HL-60 (cell line): Measurements from ENCODE around the gene SPATA2.
A peak's percentile ranks its signal among the peaks of the same experiment; 100 is the strongest.

Experiments used
- DNase-seq, 2 experiments: peaks; one replicate each; pipeline ENCODE4 v3.0.0-alpha.2; 2010 to 2020; ENCODE audit warnings: low read depth in 1 of 2, low spot score in 1 of 2
- H3K27ac ChIP-seq: fragments of 250-450 bp; sonication (Bioruptor Pico); replicated peaks from 2 replicates; pipeline ENCODE4 v1.5.1; 2020; ENCODE audit warnings: mild to moderate bottlenecking, moderate library complexity
- H3K27me3 ChIP-seq: fragments of 250-450 bp; sonication (Bioruptor Pico); 2 replicates; pipeline ENCODE4 v1.5.1; 2021; ENCODE audit warnings: mild to moderate bottlenecking, moderate library complexity; ENCODE audit not compliant: insufficient read depth, poor library complexity, severe bottlenecking
- H3K4me3 ChIP-seq: replicated peaks from 2 replicates; pipeline ENCODE4 v1.5.1; 2011; ENCODE audit warnings: mild to moderate bottlenecking, control low read depth, low read length; ENCODE audit not compliant: insufficient read depth
- GABPA ChIP-seq: IDR thresholded peaks from 2 replicates; pipeline ENCODE4 v1.6.1; 2012; ENCODE audit warnings: low read depth
- POLR2AphosphoS5 ChIP-seq: IDR thresholded peaks from 2 replicates; pipeline ENCODE4 v1.6.1; 2012; ENCODE audit warnings: low read depth
- SPI1 ChIP-seq: IDR thresholded peaks from 2 replicates; pipeline ENCODE4 v1.6.1; 2012; ENCODE audit warnings: low read depth, mild to moderate bottlenecking, borderline replicate concordance
- TF ChIP-seq, protein P1 (sequence below): IDR thresholded peaks from one replicate; pipeline ENCODE4 v1.5.1; 2011; ENCODE audit warnings: low read length, control low read depth, inconsistent platforms; ENCODE audit not compliant: insufficient read depth
- TF ChIP-seq, protein P2 (sequence below): IDR thresholded peaks from 2 replicates; pipeline ENCODE4 v1.6.1; 2012; ENCODE audit warnings: low read depth; ENCODE audit not compliant: insufficient replicate concordance

SPATA2 gene

GRCh38 chr20:49937027-49937929, 21.9 kb upstream of the SPATA2 start:
- peak; percentile 66 to 73 for DNase-seq
- H3K27ac ChIP-seq: peak overlapping the region; percentile 88
- H3K4me3 ChIP-seq: peak overlapping the region; percentile 93
- TF ChIP-seq, protein P1, sequence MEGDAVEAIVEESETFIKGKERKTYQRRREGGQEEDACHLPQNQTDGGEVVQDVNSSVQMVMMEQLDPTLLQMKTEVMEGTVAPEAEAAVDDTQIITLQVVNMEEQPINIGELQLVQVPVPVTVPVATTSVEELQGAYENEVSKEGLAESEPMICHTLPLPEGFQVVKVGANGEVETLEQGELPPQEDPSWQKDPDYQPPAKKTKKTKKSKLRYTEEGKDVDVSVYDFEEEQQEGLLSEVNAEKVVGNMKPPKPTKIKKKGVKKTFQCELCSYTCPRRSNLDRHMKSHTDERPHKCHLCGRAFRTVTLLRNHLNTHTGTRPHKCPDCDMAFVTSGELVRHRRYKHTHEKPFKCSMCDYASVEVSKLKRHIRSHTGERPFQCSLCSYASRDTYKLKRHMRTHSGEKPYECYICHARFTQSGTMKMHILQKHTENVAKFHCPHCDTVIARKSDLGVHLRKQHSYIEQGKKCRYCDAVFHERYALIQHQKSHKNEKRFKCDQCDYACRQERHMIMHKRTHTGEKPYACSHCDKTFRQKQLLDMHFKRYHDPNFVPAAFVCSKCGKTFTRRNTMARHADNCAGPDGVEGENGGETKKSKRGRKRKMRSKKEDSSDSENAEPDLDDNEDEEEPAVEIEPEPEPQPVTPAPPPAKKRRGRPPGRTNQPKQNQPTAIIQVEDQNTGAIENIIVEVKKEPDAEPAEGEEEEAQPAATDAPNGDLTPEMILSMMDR: no peak
- TF ChIP-seq SPI1: peak; percentile 83
- TF ChIP-seq POLR2AphosphoS5: 0 out of 2 replicates have a peak, but pooled peaks have one; percentile 34
- peak; percentile 80 for TF ChIP-seq GABPA
- TF ChIP-seq, protein P2, sequence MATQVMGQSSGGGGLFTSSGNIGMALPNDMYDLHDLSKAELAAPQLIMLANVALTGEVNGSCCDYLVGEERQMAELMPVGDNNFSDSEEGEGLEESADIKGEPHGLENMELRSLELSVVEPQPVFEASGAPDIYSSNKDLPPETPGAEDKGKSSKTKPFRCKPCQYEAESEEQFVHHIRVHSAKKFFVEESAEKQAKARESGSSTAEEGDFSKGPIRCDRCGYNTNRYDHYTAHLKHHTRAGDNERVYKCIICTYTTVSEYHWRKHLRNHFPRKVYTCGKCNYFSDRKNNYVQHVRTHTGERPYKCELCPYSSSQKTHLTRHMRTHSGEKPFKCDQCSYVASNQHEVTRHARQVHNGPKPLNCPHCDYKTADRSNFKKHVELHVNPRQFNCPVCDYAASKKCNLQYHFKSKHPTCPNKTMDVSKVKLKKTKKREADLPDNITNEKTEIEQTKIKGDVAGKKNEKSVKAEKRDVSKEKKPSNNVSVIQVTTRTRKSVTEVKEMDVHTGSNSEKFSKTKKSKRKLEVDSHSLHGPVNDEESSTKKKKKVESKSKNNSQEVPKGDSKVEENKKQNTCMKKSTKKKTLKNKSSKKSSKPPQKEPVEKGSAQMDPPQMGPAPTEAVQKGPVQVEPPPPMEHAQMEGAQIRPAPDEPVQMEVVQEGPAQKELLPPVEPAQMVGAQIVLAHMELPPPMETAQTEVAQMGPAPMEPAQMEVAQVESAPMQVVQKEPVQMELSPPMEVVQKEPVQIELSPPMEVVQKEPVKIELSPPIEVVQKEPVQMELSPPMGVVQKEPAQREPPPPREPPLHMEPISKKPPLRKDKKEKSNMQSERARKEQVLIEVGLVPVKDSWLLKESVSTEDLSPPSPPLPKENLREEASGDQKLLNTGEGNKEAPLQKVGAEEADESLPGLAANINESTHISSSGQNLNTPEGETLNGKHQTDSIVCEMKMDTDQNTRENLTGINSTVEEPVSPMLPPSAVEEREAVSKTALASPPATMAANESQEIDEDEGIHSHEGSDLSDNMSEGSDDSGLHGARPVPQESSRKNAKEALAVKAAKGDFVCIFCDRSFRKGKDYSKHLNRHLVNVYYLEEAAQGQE: no peak
- H3K27me3 ChIP-seq: no peaks in the 10 kb centered on the region

DNA sequence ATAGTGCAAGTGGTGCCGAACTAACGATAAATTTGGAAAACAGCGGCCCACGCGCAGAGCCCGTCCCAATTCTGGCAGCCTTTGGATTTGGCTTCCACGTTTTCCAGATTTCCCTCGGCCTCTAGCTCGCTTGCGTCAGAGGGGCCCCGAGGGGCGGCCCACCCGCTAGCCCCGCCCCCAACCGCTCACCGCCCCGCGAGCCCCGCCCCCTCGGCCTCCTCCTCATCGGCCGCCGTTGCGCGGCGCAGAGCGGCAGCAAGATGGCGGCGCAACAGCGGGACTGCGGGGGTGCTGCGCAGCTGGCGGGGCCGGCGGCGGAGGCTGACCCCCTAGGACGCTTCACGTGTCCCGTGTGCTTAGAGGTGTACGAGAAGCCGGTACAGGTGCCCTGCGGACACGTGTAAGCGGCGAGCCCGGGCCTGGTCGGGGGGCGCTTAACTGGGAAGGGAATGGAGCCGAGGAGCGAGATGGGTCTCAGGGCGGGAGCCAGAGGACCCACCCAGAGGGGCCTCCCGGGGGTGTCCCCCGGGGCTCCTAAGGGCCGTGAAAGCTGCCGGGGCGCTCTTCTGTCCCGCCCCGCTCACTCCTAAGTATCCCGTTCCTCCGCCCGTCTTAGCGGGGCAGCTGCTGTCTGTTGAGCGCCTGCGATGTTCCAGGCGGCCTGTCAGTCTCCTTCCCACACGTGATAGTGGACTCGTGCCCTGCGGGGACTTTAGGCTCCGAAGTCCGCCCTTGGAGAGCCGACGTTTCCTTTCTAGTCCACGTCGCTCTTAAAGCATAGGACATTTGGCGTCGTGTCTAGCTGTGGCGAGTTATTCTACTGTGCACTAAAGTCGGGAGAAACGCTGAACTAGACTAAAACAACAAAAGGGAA, 21.1 kb upstream of the SPATA2 start, which contains the start of gene RNF114:
Gene RNF114, plus strand, starts transcription at position 245 of the 874 bp plus-strand sequence. Its CDS starts 16 bp downstream, at position 261.
- DNase-seq: peak; percentile 84 to 89
- Histone ChIP-seq H3K27ac (peak within 1 kb of the TSS; percentile 88), H3K27me3 (no peaks in the 10 kb centered on the region), H3K4me3 (peak within 1 kb of the TSS; percentile 93)
- TF ChIP-seq, protein P2: peak; percentile 52
- TF ChIP-seq, protein P1: no peak
- no peak for TF ChIP-seq GABPA
- peak; percentile 78 for TF ChIP-seq POLR2AphosphoS5
- TF ChIP-seq SPI1: peak; percentile 82; the same call in 1 of the 2 replicates

DNA sequence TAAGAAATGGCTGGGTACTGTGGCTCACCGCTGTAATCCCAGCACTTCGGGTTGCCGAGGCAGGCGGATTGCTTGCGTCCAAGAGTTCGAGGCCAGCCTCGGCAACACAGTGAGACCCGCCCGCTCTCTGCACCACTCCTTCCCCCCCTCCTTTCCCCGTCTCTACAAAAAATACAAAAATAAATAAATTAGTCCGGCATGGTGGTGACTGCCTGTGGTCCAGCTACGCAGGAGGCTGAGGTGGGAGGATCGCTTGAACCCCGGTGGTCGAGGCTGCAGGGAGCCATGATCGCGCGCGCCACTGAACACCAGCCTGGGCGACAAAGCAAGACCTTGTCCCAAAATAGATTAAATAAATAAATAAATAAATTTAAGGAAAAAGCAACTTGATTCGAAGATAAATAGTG, 20.4 kb upstream of the SPATA2 start:
- Histone ChIP-seq H3K4me3 (peak overlapping the region; percentile 27), H3K27ac (peak overlapping the region; percentile 79), H3K27me3 (no peaks in the 10 kb centered on the region)
- no peak for DNase-seq
- TF ChIP-seq SPI1 (no peak), GABPA (no peak), POLR2AphosphoS5 (no peak)
- TF ChIP-seq, protein P2: no peak
- TF ChIP-seq, protein P1: no peak
